Caco-2 (cell line): ENCODE results near the gene JPH3. TPM values are rescaled to one million over a fixed set of nuclear protein-coding genes. Genes with fewer than 3 reads are reported as not detected.
"Not testable (repeated sequence)": the region's sequence is repeated elsewhere in the genome, so short reads cannot be mapped to it uniquely, and the experiment has no call there.

ENCODE experiments used
- BruUV-seq: library from RNA; stranded (reverse); fragments of 400-500 nt; replicated peaks from 2 replicates; lab custom pipeline; 2021; lab: Mats Ljungman, UMichigan
- CTCF ChIA-PET: fragments of 300-600 bp; sonication (Branson Sonifier 250); formaldehyde crosslinking; loops from one replicate; lab custom pipeline; 2022; ENCODE audit warnings: antibody characterized with exemption; lab: Charles Lee
- POLR2A ChIA-PET: fragments of 300-600 bp; sonication (Branson Sonifier 250); formaldehyde crosslinking; loops from one replicate; lab custom pipeline; 2022; ENCODE audit warnings: antibody characterized with exemption; lab: Charles Lee
- DNase-seq, 2 experiments: peaks; one replicate each; pipeline versions ENCODE4 v3.0.0 to v3.0.0-alpha.2; 2020 to 2022
- H3K27me3 ChIP-seq: replicated peaks from 2 replicates; pipeline ENCODE4 v1.6.0; 2011; ENCODE audit warnings: low read length; ENCODE audit not compliant: control insufficient read depth, insufficient read depth
- H3K36me3 ChIP-seq: 2 replicates; pipeline ENCODE4 v1.5.1; 2011; ENCODE audit warnings: low read length; ENCODE audit not compliant: control insufficient read depth, insufficient read depth
- H3K4me1 ChIP-seq: fragments of 250-450 bp; sonication (Bioruptor Pico); 2 replicates; pipeline ENCODE4 v1.5.1; 2020; ENCODE audit warnings: mild to moderate bottlenecking
- H3K4me3 ChIP-seq: 2 replicates; pipeline ENCODE4 v1.5.1; 2011; ENCODE audit warnings: low read depth, mild to moderate bottlenecking, control low read depth, low read length
- H3K9me3 ChIP-seq: fragments of 250-450 bp; sonication (Bioruptor Pico); 2 replicates; pipeline ENCODE4 v1.5.1; 2020; ENCODE audit warnings: mild to moderate bottlenecking, moderate library complexity
- H3K27ac Mint-ChIP-seq: one replicate; pipeline ENCODE4 v1.8.0; 2022; ENCODE audit warnings: mixed read lengths; ENCODE audit not compliant: unreplicated experiment
- H3K27me3 Mint-ChIP-seq: one replicate; pipeline ENCODE4 v1.8.0; 2022; ENCODE audit warnings: mixed read lengths; ENCODE audit not compliant: insufficient read depth, unreplicated experiment
- H3K36me3 Mint-ChIP-seq: one replicate; pipeline ENCODE4 v1.8.0; 2022; ENCODE audit warnings: mild to moderate bottlenecking, mixed read lengths; ENCODE audit not compliant: insufficient read depth, unreplicated experiment
- H3K4me1 Mint-ChIP-seq: one replicate; pipeline ENCODE4 v1.8.0; 2022; ENCODE audit warnings: low read depth, mixed read lengths; ENCODE audit not compliant: unreplicated experiment
- H3K4me3 Mint-ChIP-seq: one replicate; pipeline ENCODE4 v1.8.0; 2022; ENCODE audit warnings: mild to moderate bottlenecking, moderate library complexity, mixed read lengths; ENCODE audit not compliant: unreplicated experiment
- H3K9me3 Mint-ChIP-seq: one replicate; pipeline ENCODE4 v1.8.0; 2022; ENCODE audit warnings: mixed read lengths; ENCODE audit not compliant: unreplicated experiment
- CTCF ChIP-seq, 2 experiments: fragments of 200-600 bp in 1 of 2; IDR thresholded peaks; 1 replicate in 1 of 2; 2 replicates in 1 of 2; pipeline versions ENCODE4 v1.5.1 to v1.8.0; 2011 to 2022; ENCODE audit warnings: antibody characterized with exemption in 1 of 2, control low read depth in 1 of 2, inconsistent platforms in 1 of 2, low read depth in 1 of 2, low read length in 1 of 2, mild to moderate bottlenecking in 1 of 2, moderate library complexity in 1 of 2; ENCODE audit not compliant: insufficient read depth in 1 of 2, severe bottlenecking in 1 of 2, unreplicated experiment in 1 of 2
- intact Hi-C: fragments of 100-400 bp; cut with micrococcal nuclease; formaldehyde crosslinking; loops from one replicate; pipeline ENCODE4 v1.10.0; 2022; ENCODE audit not compliant: unreplicated experiment
- total RNA-seq: library from RNA; stranded (reverse); gene quantifications from 2 replicates; pipeline ENCODE4 v1.2.3, GENCODE V29; 2022

Gene JPH3
- total RNA-seq, 1 experiment from 2014 or later = 4.8 TPM

DNA sequence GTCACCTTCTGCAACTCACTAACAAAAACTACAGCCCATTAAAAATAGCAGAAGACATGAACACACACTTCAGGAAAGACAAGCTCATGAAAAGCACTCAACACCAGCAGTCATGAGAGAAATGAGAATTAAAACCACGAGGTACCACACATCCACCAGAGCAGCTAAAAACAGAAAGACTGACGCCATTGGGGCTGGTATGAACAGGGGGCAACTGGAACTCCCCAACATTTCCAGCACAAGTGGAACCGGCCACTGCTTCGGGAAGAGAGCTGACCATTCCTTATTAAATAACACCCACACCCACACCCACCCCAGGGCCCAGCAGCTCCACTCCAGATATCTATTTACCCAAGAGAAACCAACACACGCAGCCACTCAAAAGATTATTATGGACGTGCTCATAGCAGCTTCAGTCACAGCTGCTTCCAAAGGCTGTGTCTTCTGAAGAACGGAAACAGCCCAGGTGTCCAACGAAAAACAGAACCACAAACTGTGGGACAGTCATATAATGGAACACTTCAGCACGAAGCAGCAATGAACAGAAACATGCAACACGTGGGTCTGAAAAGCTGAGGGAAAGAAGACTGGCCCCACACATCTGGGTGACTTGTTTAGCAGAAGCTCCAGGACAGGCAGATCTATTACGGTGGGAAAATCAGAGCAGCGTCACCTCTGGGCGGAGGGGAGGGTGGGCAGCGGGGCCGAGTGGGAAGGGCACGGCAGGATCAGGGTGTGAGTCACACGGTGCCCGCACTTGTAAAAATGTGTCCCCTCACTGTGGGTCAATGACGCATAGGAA, 122.4 kb downstream of the JPH3 start:
- H3K27ac Mint-ChIP-seq = no peak overlapping the region
- ChIA-PET POLR2A (no interaction called here), CTCF (interaction anchor here (0.6 kb wide), 1 partner anchor 185 kb away, joined by 7 read pairs; no protein-coding TSS in a partner anchor)
- BruUV-seq = no TSS peak
- H3K9me3 Mint-ChIP-seq = no peaks in the 10 kb centered on the region
- Histone ChIP-seq H3K36me3 (peaks cover 7% of the 10 kb centered on the region), H3K4me1 (no peaks in the 10 kb centered on the region), H3K4me3 (no peak overlapping the region), H3K9me3 (no peaks in the 10 kb centered on the region), H3K27me3 (no peaks in the 10 kb centered on the region)
- no peak for DNase-seq
- H3K4me3 Mint-ChIP-seq = no peak overlapping the region
- intact Hi-C loops = no loop called here
- no peak for TF ChIP-seq CTCF (IDR thresholded peaks at IDR 0.05; ENCODE audit: insufficient read depth in 1 of 2, low read depth in 1 of 2, low read length in 1 of 2, severe bottlenecking in 1 of 2, unreplicated experiment in 1 of 2)
- no peaks in the 10 kb centered on the region for H3K27me3 Mint-ChIP-seq
- peaks cover 79% of the 10 kb centered on the region for H3K36me3 Mint-ChIP-seq
- H3K4me1 Mint-ChIP-seq = no peaks in the 10 kb centered on the region

DNA sequence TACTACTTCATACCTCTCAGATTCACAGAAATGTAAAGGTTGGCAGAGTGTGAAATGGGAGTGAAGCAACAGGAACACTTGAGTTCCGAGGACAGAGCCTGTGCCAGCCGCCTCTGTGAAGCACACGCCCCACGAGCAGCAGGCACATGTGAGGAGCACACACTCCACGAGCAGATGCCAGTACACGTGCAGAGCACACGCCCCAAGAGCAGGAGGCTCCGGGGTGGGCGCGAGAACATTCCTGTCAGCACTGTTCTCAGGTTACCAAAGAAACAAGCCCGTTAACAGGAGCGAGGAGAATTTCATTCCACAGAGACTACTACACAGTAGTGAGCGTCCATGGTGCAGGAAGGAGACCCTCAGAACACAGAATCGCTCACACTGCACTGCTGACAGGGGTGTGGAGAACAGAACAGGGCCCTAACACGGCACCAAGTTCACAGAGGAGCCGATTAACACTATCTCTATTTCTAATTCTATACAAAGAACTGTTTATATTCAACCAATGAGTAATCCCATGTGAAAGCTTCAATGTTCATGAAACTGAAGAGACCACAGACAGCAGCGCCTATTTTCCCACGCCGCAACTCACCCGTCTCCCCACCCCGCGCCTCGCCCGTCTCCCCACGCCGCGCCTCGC, 123.4 kb downstream of the JPH3 start:
- TF ChIP-seq CTCF (IDR thresholded peaks at IDR 0.05; ENCODE audit: insufficient read depth in 1 of 2, low read depth in 1 of 2, low read length in 1 of 2, severe bottlenecking in 1 of 2, unreplicated experiment in 1 of 2) = no peak
- no peak overlapping the region for H3K4me3 ChIP-seq
- Mint-ChIP-seq H3K4me3 (no peak overlapping the region), H3K27ac (no peak overlapping the region), H3K27me3 (no peaks in the 10 kb centered on the region), H3K36me3 (peaks cover 79% of the 10 kb centered on the region), H3K9me3 (no peaks in the 10 kb centered on the region), H3K4me1 (no peaks in the 10 kb centered on the region)
- H3K27me3 ChIP-seq = no peaks in the 10 kb centered on the region
- H3K9me3 ChIP-seq = no peaks in the 10 kb centered on the region
- POLR2A ChIA-PET = interaction anchor here (0.5 kb wide), 1 partner anchor 99 kb away, joined by 4 read pairs; no protein-coding TSS in a partner anchor
- no peaks in the 10 kb centered on the region for H3K4me1 ChIP-seq
- peaks cover 7% of the 10 kb centered on the region for H3K36me3 ChIP-seq
- CTCF ChIA-PET = no interaction called here
- no TSS peak for BruUV-seq
- no peak for DNase-seq
- intact Hi-C loops = no loop called here

DNA sequence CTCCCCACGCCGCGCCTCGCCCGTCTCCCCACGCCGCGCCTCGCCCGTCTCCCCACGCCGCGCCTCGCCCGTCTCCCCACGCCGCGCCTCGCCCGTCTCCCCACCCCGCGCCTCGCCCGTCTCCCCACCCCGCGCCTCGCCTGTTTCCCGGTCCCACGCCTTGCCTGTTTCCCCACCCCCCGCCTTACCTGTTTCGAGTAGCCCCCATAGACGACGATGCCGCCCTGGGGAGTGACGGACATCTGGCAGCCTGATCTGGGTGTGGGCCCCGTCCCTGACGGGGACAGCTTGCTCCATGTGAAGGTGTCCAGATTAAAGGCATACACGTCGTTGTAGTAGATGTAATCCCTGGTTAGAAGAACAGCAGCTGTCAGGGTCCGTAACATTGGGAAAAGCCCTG, 124.3 kb downstream of the JPH3 start:
- H3K27me3 ChIP-seq, POLR2A ChIA-PET, H3K4me1 Mint-ChIP-seq, H3K4me1 ChIP-seq, H3K36me3 ChIP-seq, intact Hi-C loops, BruUV-seq, H3K27me3 Mint-ChIP-seq, CTCF ChIA-PET, DNase-seq, H3K9me3 Mint-ChIP-seq, H3K4me3 ChIP-seq, H3K9me3 ChIP-seq, H3K4me3 Mint-ChIP-seq: not testable (repeated sequence)
- H3K27ac Mint-ChIP-seq = peak overlapping the region; percentile 56
- H3K36me3 Mint-ChIP-seq = peaks cover 79% of the 10 kb centered on the region
